SIG-M5 treated with dmso at 0.1 percent for 504 hours (cell line): ENCODE measurements around the gene ARVCF.
A peak's percentile ranks its signal among the peaks of the same experiment; 100 is the strongest.

Experiments
- DNase-seq: peaks from one replicate; lab custom pipeline; 2025; ENCODE audit not compliant: unreplicated experiment; lab: John Stamatoyannopoulos, UW

Gene ARVCF

GRCh38 chr22:20031732-20032406 lies 15.2 kb upstream of the ARVCF start:
- DNase-seq: no peak

- DNase-seq: no peak
These were observed 13.1 kb upstream of the ARVCF start for GRCh38 chr22:20029550-20030225.

- DNase-seq: no peak
These were observed 12.4 kb upstream of the ARVCF start for GRCh38 chr22:20028855-20029549.

GRCh38 chr22:20027966-20028854 lies 11.6 kb upstream of the ARVCF start:
- DNase-seq: no peak

- no peak for DNase-seq
These were observed 10.5 kb upstream of the ARVCF start for GRCh38 chr22:20026996-20027601.

- DNase-seq: no peak
These were observed 9.7 kb upstream of the ARVCF start for GRCh38 chr22:20026204-20026908.

- no peak for DNase-seq
These were observed 9.0 kb upstream of the ARVCF start for GRCh38 chr22:20025401-20026203.

GRCh38 chr22:20024650-20025397 lies 8.2 kb upstream of the ARVCF start:
- no peak for DNase-seq

GRCh38 chr22:20024225-20024624 lies 7.6 kb upstream of the ARVCF start:
- DNase-seq: no peak

- DNase-seq: no peak
These were observed 6.5 kb upstream of the ARVCF start for GRCh38 chr22:20022978-20023613.

GRCh38 chr22:20022231-20022977 lies 5.8 kb upstream of the ARVCF start:
- DNase-seq: no peak

GRCh38 chr22:20021196-20022181 lies 4.9 kb upstream of the ARVCF start:
- DNase-seq: no peak

GRCh38 chr22:20020533-20021195 lies 4.0 kb upstream of the ARVCF start, which contains the start of gene TANGO2:
TSS of gene TANGO2 (plus strand) at chr22:20021110. CDS start at chr22:20036799, 15,689 bp downstream.
- DNase-seq: peak; percentile 85

- DNase-seq: no peak
These were observed 3.3 kb upstream of the ARVCF start for GRCh38 chr22:20019661-20020532.

- no peak for DNase-seq
These were observed 1.4 kb upstream of the ARVCF start for GRCh38 chr22:20018001-20018400.
